ENCODE results near the gene UHRF2.

GRCh38 chr9:6426117-6426516, 13.1 kb downstream of the UHRF2 start:
- TF ChIP-seq CTCF (IDR thresholded peaks at IDR 0.05 in 2 of 3, conservative IDR thresholded peaks at IDR 0.05 in 1 of 3; ENCODE audit: borderline replicate concordance in 1 of 3, insufficient read depth in 1 of 3, low read depth in 2 of 3, low read length in 2 of 3) (no peak), YY1 (IDR thresholded peaks at IDR 0.05; ENCODE audit: extremely low read depth, insufficient replicate concordance, low read depth, low read length) (no peak), ZFX (IDR thresholded peaks at IDR 0.05) (no peak)
